Calu3 (cell line): ENCODE measurements around the gene TENM4. TPM values are rescaled to one million over a fixed set of nuclear protein-coding genes. Genes with fewer than 3 reads are reported as not detected.

Source experiments
- BruUV-seq: library from RNA; stranded (reverse); fragments of 400-500 nt; replicated peaks from 2 replicates; lab custom pipeline; 2021; lab: Mats Ljungman, UMichigan
- CTCF ChIA-PET: fragments of 300-600 bp; sonication (Branson Sonifier 250); formaldehyde crosslinking; loops from one replicate; lab custom pipeline; 2022; ENCODE audit warnings: antibody characterized with exemption; lab: Charles Lee
- DNase-seq: peaks from one replicate; pipeline ENCODE4 v3.0.0; 2022
- H3K27ac Mint-ChIP-seq: one replicate; pipeline ENCODE4 v1.8.0; 2022; ENCODE audit warnings: mixed read lengths; ENCODE audit not compliant: unreplicated experiment
- H3K27me3 Mint-ChIP-seq: one replicate; pipeline ENCODE4 v1.8.0; 2022; ENCODE audit warnings: mixed read lengths; ENCODE audit not compliant: unreplicated experiment
- H3K36me3 Mint-ChIP-seq: one replicate; pipeline ENCODE4 v1.8.0; 2022; ENCODE audit warnings: mild to moderate bottlenecking, moderate library complexity, mixed read lengths; ENCODE audit not compliant: insufficient read depth, unreplicated experiment
- H3K4me1 Mint-ChIP-seq: one replicate; pipeline ENCODE4 v1.8.0; 2022; ENCODE audit warnings: mild to moderate bottlenecking, low read depth, mixed read lengths; ENCODE audit not compliant: unreplicated experiment
- H3K4me3 Mint-ChIP-seq: one replicate; pipeline ENCODE4 v1.8.0; 2022; ENCODE audit warnings: mild to moderate bottlenecking, low read depth, moderate library complexity, mixed read lengths; ENCODE audit not compliant: unreplicated experiment
- H3K9me3 Mint-ChIP-seq: one replicate; pipeline ENCODE4 v1.8.0; 2022; ENCODE audit warnings: low read depth, mixed read lengths; ENCODE audit not compliant: unreplicated experiment
- intact Hi-C: fragments of 100-400 bp; cut with micrococcal nuclease; formaldehyde crosslinking; loops from one replicate; pipeline ENCODE4 v1.10.0; 2022; ENCODE audit not compliant: unreplicated experiment
- microRNA-seq: library from miRNA; unstranded; fragments of <30 nt; microRNA quantifications from one replicate; pipeline ENCODE4 v1.2.0, GENCODE V29; 2022
- total RNA-seq: library from RNA; stranded (reverse); gene quantifications from 2 replicates; pipeline ENCODE4 v1.2.3, GENCODE V29; 2022
- TF ChIP-seq, protein P1 (sequence below): fragments of 200-600 bp; IDR thresholded peaks from one replicate; pipeline ENCODE4 v1.8.0; 2022; ENCODE audit warnings: antibody characterized with exemption; ENCODE audit not compliant: unreplicated experiment

TENM4 gene
- total RNA-seq, 1 experiment from 2014 or later: not detected

DNA sequence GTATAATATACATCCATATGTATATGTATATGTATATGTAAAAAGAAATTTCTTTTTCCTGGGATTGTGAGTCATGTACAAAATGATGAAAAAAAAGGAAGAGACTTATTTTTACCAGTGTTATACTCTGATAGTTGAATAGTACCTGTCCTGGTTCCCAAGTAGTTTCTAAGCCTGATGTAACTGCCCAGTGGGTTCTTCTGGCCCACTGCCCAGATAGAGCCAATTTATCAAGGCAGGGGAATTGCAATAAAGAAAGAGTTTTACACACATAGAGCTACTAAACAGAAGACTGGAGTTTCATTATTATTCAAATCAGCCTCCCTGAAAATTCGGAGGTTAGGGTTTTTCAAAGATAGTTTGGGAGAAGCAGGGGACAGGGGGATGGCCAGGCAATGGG lies 837.0 kb downstream of the TENM4 start:
- DNase-seq: no peak
- no TSS peak for BruUV-seq
- Mint-ChIP-seq H3K4me1 (no peaks in the 10 kb centered on the region), H3K27me3 (peaks cover 39% of the 10 kb centered on the region), H3K36me3 (no peaks in the 10 kb centered on the region), H3K9me3 (no peaks in the 10 kb centered on the region), H3K27ac (no peak overlapping the region), H3K4me3 (no peak overlapping the region)
- intact Hi-C loops: no loop called here
- CTCF ChIA-PET: no interaction called here
- TF ChIP-seq, protein P1, sequence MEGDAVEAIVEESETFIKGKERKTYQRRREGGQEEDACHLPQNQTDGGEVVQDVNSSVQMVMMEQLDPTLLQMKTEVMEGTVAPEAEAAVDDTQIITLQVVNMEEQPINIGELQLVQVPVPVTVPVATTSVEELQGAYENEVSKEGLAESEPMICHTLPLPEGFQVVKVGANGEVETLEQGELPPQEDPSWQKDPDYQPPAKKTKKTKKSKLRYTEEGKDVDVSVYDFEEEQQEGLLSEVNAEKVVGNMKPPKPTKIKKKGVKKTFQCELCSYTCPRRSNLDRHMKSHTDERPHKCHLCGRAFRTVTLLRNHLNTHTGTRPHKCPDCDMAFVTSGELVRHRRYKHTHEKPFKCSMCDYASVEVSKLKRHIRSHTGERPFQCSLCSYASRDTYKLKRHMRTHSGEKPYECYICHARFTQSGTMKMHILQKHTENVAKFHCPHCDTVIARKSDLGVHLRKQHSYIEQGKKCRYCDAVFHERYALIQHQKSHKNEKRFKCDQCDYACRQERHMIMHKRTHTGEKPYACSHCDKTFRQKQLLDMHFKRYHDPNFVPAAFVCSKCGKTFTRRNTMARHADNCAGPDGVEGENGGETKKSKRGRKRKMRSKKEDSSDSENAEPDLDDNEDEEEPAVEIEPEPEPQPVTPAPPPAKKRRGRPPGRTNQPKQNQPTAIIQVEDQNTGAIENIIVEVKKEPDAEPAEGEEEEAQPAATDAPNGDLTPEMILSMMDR: no peak

Small RNA genes lying within 50 kb of the gene (microRNA-seq; reads per million reads assigned to microRNA genes)
- gene MIR5579 (not detected), gene MIR708 (2.5 reads per million)
